K562 (cell line): ENCODE results near the gene CCT4. TPM values are rescaled to one million over a fixed set of nuclear protein-coding genes. Genes with fewer than 3 reads are reported as not detected.

Experiments
- E2F3 ChIP-seq: fragments of 250-450 bp; sonication (Bioruptor Pico); IDR thresholded peaks from 2 replicates; pipeline ENCODE4 v1.4.0; 2020; ENCODE audit warnings: mild to moderate bottlenecking
- GATA2 ChIP-seq: sonication (generic); formaldehyde crosslinking; IDR thresholded peaks from 2 replicates; pipeline ENCODE4 v1.4.0; 2020; ENCODE audit warnings: mild to moderate bottlenecking, missing genetic modification reagents
- GATAD2A ChIP-seq: fragments of 450-650 bp; IDR thresholded peaks from 2 replicates; pipeline ENCODE4 v1.6.1; 2017
- KHSRP ChIP-seq: fragments of 450-650 bp; IDR thresholded peaks from 2 replicates; pipeline ENCODE4 v1.6.1; 2017
- NFIC ChIP-seq: fragments of 450-650 bp; IDR thresholded peaks from 2 replicates; pipeline ENCODE4 v1.6.1; 2017; ENCODE audit warnings: mild to moderate bottlenecking, inconsistent platforms
- PML ChIP-seq: IDR thresholded peaks from 2 replicates; pipeline ENCODE4 v1.6.1; 2012; ENCODE audit warnings: low read length, inconsistent platforms
- RBM39 ChIP-seq: fragments of 200-400 bp; formaldehyde crosslinking; optimal IDR thresholded peaks from 2 replicates; pipeline ENCODE3; 2018; ENCODE audit warnings: low read depth, low read length
- SMARCE1 ChIP-seq: fragments of 450-650 bp; IDR thresholded peaks from 2 replicates; pipeline ENCODE4 v1.7.1; 2016; ENCODE audit warnings: mild to moderate bottlenecking
- SP2 ChIP-seq: IDR thresholded peaks from 2 replicates; pipeline ENCODE4 v1.6.1; 2011; ENCODE audit warnings: mild to moderate bottlenecking, low read depth, low read length, moderate library complexity; ENCODE audit not compliant: poor library complexity, severe bottlenecking; ENCODE audit errors: extremely low read depth
- SRF ChIP-seq, 2 experiments: fragments of 250-450, 450-650 bp in 1 of 2; sonication (Bioruptor Pico) in 1 of 2; sonication (generic) in 1 of 2; formaldehyde crosslinking; IDR thresholded peaks; 2 replicates each; pipeline versions ENCODE4 v1.5.0 to v1.5.1; 2020 to 2022; ENCODE audit warnings: mild to moderate bottlenecking in 1 of 2, missing genetic modification reagents in 1 of 2
- SRSF1 ChIP-seq: fragments of 200-400 bp; formaldehyde crosslinking; IDR thresholded peaks from 2 replicates; pipeline ENCODE4 v1.6.1; 2017; ENCODE audit warnings: mild to moderate bottlenecking, low read depth, low read length, moderate library complexity
- THAP7 ChIP-seq: fragments of 250-450 bp; sonication (Bioruptor Pico); IDR thresholded peaks from 2 replicates; pipeline ENCODE4 v1.5.0; 2021
- XRCC5 ChIP-seq: fragments of 200-400 bp; formaldehyde crosslinking; IDR thresholded peaks from 2 replicates; pipeline ENCODE4 v1.6.1; 2017; ENCODE audit warnings: low read depth, mild to moderate bottlenecking, low read length
- ZBTB12 ChIP-seq: fragments of 250-450 bp; sonication (Bioruptor Pico); IDR thresholded peaks from 2 replicates; pipeline ENCODE4 v1.4.0; 2020
- ZNF23 ChIP-seq: fragments of 250-450 bp; sonication (Bioruptor Pico); IDR thresholded peaks from 2 replicates; pipeline ENCODE4 v1.4.0; 2020; ENCODE audit warnings: mild to moderate bottlenecking
- ZNF324 ChIP-seq: fragments of 250-450 bp; sonication (Bioruptor Pico); IDR thresholded peaks from 2 replicates; pipeline ENCODE4 v1.4.0; 2020; ENCODE audit warnings: mild to moderate bottlenecking
- polyA plus RNA-seq, 8 experiments: library from polyadenylated mRNA; depleted of rRNA in 4 of 8; stranded (reverse) in 5 of 8; unstranded in 3 of 8; fragments of >200 nt; fragmentation: Nextera tagmentation in 2 of 8; fragmentation: Illumina TruSeq in 1 of 8; extraction: Ambion mirVana in 2 of 8; extraction: Trizol in 1 of 8; gene quantifications; 2 replicates each; pipeline versions ENCODE4 v1.2.1 to v1.2.3, GENCODE V29; 2011 to 2014; ENCODE audit warnings: inconsistent platforms in 1 of 8, missing spikeins in 1 of 8
- total RNA-seq, 7 experiments: library from RNA; depleted of rRNA in 6 of 7; stranded (reverse); fragments of >200 nt in 6 of 7; fragmentation: Illumina TruSeq in 2 of 7; extraction: Trizol in 2 of 7; gene quantifications; 2 replicates each; pipeline versions ENCODE4 v1.2.1 to v1.2.3, GENCODE V29; 2011 to 2021; ENCODE audit warnings: low replicate concordance in 1 of 7
- TF ChIP-seq, protein P1 (sequence below): sonication (generic); formaldehyde crosslinking; IDR thresholded peaks from 2 replicates; pipeline ENCODE4 v1.8.1; 2023; ENCODE audit warnings: mild to moderate bottlenecking, missing genetic modification reagents
- TF ChIP-seq, protein P2 (sequence below): fragments of 450-650 bp; formaldehyde crosslinking; IDR thresholded peaks from 2 replicates; pipeline ENCODE4 v1.4.0; 2020; ENCODE audit warnings: mild to moderate bottlenecking
- TF ChIP-seq, protein P3 (sequence below), 3 experiments: fragments of 200-800 bp in 1 of 3; fragments of 250-450 bp in 1 of 3; fragments of 450-650 bp in 1 of 3; sonication (Bioruptor Pico) in 1 of 3; sonication (Bioruptor generic) in 1 of 3; formaldehyde crosslinking in 1 of 3; IDR thresholded peaks; 2 replicates each; pipeline versions ENCODE4 v1.6.1 to v1.8.0; 2016 to 2022; ENCODE audit warnings: mild to moderate bottlenecking in 2 of 3, missing genetic modification characterization in 2 of 3, missing compliant biosample characterization in 1 of 3, moderate library complexity in 1 of 3

CCT4 gene
- total and polyA plus RNA-seq, 9 of the 15 experiments (the other 6 are each of a cell fraction or from before 2014, with no cell fraction given): 101 to 368 (median 303) TPM

DNA sequence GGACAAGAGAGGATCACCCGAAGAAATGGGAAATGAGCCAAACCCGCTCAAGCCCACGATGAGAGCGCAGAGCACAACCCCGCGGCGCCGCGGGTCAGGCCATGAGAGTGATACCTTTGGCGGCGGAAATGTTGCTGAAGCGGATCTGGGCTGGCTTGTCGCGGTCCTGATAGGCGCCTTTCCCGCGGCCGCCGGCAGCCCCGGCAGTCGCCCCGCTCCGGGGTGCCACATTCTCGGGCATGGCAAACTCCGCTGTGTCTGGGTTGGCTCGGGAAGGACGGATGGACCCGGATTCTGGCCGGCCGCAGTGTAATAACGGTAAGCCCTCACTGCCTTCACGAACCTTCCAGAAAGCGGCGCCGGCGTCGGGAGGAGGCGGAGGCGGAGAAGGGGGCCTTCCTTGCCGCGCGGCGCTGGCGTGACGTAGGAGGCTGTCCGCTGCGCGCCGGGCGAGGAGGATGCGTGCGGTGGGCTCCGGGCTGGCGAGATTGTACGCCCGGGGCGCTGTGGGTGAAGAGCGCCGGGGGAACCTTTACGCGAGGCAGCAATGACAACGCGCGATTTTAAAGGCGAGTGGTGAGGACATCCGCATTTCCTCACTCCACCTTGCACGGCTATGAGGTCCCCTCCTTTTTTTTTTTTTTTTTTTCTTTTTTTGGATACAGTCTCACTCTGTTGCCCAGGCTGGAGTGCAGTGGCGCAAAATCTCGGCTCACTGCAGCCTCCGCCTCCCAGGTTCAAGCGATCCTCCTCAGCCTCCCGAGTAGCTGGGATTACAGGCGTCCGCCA, at the start of gene CCT4 (continued):
- peak; percentile 86; the same call in 1 of the 2 replicates for TF ChIP-seq SRSF1
- TF ChIP-seq, protein P1, sequence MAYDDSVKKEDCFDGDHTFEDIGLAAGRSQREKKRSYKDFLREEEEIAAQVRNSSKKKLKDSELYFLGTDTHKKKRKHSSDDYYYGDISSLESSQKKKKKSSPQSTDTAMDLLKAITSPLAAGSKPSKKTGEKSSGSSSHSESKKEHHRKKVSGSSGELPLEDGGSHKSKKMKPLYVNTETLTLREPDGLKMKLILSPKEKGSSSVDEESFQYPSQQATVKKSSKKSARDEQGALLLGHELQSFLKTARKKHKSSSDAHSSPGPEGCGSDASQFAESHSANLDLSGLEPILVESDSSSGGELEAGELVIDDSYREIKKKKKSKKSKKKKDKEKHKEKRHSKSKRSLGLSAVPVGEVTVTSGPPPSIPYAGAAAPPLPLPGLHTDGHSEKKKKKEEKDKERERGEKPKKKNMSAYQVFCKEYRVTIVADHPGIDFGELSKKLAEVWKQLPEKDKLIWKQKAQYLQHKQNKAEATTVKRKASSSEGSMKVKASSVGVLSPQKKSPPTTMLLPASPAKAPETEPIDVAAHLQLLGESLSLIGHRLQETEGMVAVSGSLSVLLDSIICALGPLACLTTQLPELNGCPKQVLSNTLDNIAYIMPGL: 0 out of 2 replicates have a peak, but pooled peaks have one; percentile 73
- peak; percentile 84 for TF ChIP-seq XRCC5
- TF ChIP-seq SP2: no peak
- peak; percentile 72 for TF ChIP-seq NFIC
- TF ChIP-seq PML: peak; percentile 86
- TF ChIP-seq GATAD2A: peak; percentile 85
- no peak for TF ChIP-seq ZNF23 (CRISPR knock-in tag)
- TF ChIP-seq KHSRP: peak; percentile 80
- peak; percentile 99 for TF ChIP-seq ZBTB12
- TF ChIP-seq, protein P2, sequence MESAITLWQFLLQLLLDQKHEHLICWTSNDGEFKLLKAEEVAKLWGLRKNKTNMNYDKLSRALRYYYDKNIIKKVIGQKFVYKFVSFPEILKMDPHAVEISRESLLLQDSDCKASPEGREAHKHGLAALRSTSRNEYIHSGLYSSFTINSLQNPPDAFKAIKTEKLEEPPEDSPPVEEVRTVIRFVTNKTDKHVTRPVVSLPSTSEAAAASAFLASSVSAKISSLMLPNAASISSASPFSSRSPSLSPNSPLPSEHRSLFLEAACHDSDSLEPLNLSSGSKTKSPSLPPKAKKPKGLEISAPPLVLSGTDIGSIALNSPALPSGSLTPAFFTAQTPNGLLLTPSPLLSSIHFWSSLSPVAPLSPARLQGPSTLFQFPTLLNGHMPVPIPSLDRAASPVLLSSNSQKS: no peak
- TF ChIP-seq GATA2: no peak
- peak; percentile 79; the same call in 1 of the 2 replicates for TF ChIP-seq E2F3
- TF ChIP-seq RBM39: peak; percentile 65
- no peak for TF ChIP-seq THAP7 (CRISPR knock-in tag)
- peak; percentile 30; the same call in 1 of the 2 replicates for TF ChIP-seq SMARCE1
- TF ChIP-seq SRF (CRISPR knock-in tag; IDR thresholded peaks at IDR 0.05): peak in 1 of 2 experiments; percentile 52; a peak in 1 of 4 replicates
- no peak for TF ChIP-seq ZNF324 (CRISPR knock-in tag)
- TF ChIP-seq, protein P3, sequence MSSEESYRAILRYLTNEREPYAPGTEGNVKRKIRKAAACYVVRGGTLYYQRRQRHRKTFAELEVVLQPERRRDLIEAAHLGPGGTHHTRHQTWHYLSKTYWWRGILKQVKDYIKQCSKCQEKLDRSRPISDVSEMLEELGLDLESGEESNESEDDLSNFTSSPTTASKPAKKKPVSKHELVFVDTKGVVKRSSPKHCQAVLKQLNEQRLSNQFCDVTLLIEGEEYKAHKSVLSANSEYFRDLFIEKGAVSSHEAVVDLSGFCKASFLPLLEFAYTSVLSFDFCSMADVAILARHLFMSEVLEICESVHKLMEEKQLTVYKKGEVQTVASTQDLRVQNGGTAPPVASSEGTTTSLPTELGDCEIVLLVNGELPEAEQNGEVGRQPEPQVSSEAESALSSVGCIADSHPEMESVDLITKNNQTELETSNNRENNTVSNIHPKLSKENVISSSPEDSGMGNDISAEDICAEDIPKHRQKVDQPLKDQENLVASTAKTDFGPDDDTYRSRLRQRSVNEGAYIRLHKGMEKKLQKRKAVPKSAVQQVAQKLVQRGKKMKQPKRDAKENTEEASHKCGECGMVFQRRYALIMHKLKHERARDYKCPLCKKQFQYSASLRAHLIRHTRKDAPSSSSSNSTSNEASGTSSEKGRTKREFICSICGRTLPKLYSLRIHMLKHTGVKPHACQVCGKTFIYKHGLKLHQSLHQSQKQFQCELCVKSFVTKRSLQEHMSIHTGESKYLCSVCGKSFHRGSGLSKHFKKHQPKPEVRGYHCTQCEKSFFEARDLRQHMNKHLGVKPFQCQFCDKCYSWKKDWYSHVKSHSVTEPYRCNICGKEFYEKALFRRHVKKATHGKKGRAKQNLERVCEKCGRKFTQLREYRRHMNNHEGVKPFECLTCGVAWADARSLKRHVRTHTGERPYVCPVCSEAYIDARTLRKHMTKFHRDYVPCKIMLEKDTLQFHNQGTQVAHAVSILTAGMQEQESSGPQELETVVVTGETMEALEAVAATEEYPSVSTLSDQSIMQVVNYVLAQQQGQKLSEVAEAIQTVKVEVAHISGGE (CRISPR knock-in tag; IDR thresholded peaks at IDR 0.05): peak in 2 of 3 experiments; percentile 17 to 62; a peak in 3 of 6 replicates
